ENCODE data around the gene TUBB4A.

TUBB4A gene

GRCh38 chr19:6494438-6495036, 7.6 kb downstream of the TUBB4A start:
- no peak for DNase-seq
- Histone ChIP-seq H3K4me3 (ENCODE audit: insufficient read depth, low read depth, low read length, poor library complexity, severe bottlenecking) (no peak overlapping the region), H3K27ac (ENCODE audit: insufficient read depth, low read length, poor library complexity, severe bottlenecking) (no peak overlapping the region), H3K4me1 (ENCODE audit: control insufficient read depth, insufficient read depth, low read length, poor library complexity, severe bottlenecking) (no peaks in the 10 kb centered on the region), H3K36me3 (ENCODE audit: control insufficient read depth, insufficient read depth, low read length) (no peaks in the 10 kb centered on the region), H3K27me3 (replicated peaks; ENCODE audit: control insufficient read depth, insufficient read depth, low read length, poor library complexity, severe bottlenecking) (no peaks in the 10 kb centered on the region), H3K9me3 (ENCODE audit: control insufficient read depth, low read length) (no peaks in the 10 kb centered on the region)

- Histone ChIP-seq H3K27ac (ENCODE audit: insufficient read depth, low read length, poor library complexity, severe bottlenecking) (no peak overlapping the region), H3K4me3 (ENCODE audit: insufficient read depth, low read depth, low read length, poor library complexity, severe bottlenecking) (no peak overlapping the region), H3K4me1 (ENCODE audit: control insufficient read depth, insufficient read depth, low read length, poor library complexity, severe bottlenecking) (no peaks in the 10 kb centered on the region), H3K27me3 (replicated peaks; ENCODE audit: control insufficient read depth, insufficient read depth, low read length, poor library complexity, severe bottlenecking) (no peaks in the 10 kb centered on the region), H3K36me3 (ENCODE audit: control insufficient read depth, insufficient read depth, low read length) (no peaks in the 10 kb centered on the region), H3K9me3 (ENCODE audit: control insufficient read depth, low read length) (no peaks in the 10 kb centered on the region)
- DNase-seq = no peak
These were observed 10.1 kb downstream of the TUBB4A start for GRCh38 chr19:6491802-6492592.

- no peaks in the 10 kb centered on the region for H3K36me3 ChIP-seq (ENCODE audit: control insufficient read depth, insufficient read depth, low read length)
- H3K4me1 ChIP-seq (ENCODE audit: control insufficient read depth, insufficient read depth, low read length, poor library complexity, severe bottlenecking) = no peaks in the 10 kb centered on the region
- no peak for DNase-seq
- H3K27ac ChIP-seq (ENCODE audit: insufficient read depth, low read length, poor library complexity, severe bottlenecking) = no peak overlapping the region
- H3K9me3 ChIP-seq (ENCODE audit: control insufficient read depth, low read length) = no peaks in the 10 kb centered on the region
- H3K4me3 ChIP-seq (ENCODE audit: insufficient read depth, low read depth, low read length, poor library complexity, severe bottlenecking) = peak overlapping the region; percentile 31
- H3K27me3 ChIP-seq (replicated peaks; ENCODE audit: control insufficient read depth, insufficient read depth, low read length, poor library complexity, severe bottlenecking) = no peaks in the 10 kb centered on the region
These were observed 12.0 kb downstream of the TUBB4A start for GRCh38 chr19:6490134-6490533.

DNA sequence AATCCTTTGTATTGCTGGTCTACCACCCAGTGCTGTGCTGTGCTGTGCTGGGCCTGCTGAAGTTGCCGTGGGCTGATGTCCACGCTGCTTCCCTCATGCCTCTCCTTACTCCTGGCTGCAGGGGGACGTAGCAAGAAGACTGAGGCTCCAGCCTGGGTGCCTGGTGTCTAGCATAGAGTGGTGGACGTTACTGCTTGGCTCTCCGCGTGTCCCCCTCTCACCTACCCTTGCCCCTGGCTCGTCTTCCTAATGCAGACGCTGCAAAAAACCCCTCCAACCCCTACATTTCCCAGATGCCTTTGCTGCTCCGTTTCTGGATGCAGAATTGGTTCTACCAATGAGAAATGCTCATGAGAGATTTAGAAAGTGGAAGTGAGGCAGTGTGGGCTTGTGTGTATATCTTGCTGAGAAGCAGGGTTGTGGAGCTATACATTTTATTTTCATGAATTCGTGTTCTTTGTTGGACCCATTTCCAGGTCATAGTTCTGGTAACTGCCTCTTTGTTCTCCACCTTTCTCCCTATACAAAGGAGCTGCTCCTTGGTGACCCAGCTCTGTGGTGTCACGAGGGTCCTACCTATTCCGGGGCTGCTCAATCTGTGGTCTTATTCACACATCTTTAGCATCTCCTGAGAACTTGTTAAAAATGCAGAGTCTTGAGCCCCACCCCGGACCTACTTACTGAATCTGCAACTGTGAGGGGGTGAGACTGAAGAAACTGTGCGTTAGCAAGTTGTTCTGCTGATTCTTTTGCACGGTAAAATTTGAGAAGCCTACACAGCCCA, 12.6 kb downstream of the TUBB4A start:
- Histone ChIP-seq H3K27ac (ENCODE audit: insufficient read depth, low read length, poor library complexity, severe bottlenecking) (no peak overlapping the region), H3K27me3 (replicated peaks; ENCODE audit: control insufficient read depth, insufficient read depth, low read length, poor library complexity, severe bottlenecking) (no peaks in the 10 kb centered on the region), H3K4me1 (ENCODE audit: control insufficient read depth, insufficient read depth, low read length, poor library complexity, severe bottlenecking) (no peaks in the 10 kb centered on the region), H3K9me3 (ENCODE audit: control insufficient read depth, low read length) (no peaks in the 10 kb centered on the region), H3K4me3 (ENCODE audit: insufficient read depth, low read depth, low read length, poor library complexity, severe bottlenecking) (peak overlapping the region; percentile 31), H3K36me3 (ENCODE audit: control insufficient read depth, insufficient read depth, low read length) (no peaks in the 10 kb centered on the region)
- DNase-seq = no peak

GRCh38 chr19:6484831-6485230, 17.3 kb downstream of the TUBB4A start:
- Histone ChIP-seq H3K27me3 (replicated peaks; ENCODE audit: control insufficient read depth, insufficient read depth, low read length, poor library complexity, severe bottlenecking) (no peaks in the 10 kb centered on the region), H3K4me1 (ENCODE audit: control insufficient read depth, insufficient read depth, low read length, poor library complexity, severe bottlenecking) (peaks cover 22% of the 10 kb centered on the region), H3K4me3 (ENCODE audit: insufficient read depth, low read depth, low read length, poor library complexity, severe bottlenecking) (no peak overlapping the region), H3K27ac (ENCODE audit: insufficient read depth, low read length, poor library complexity, severe bottlenecking) (no peak overlapping the region), H3K36me3 (ENCODE audit: control insufficient read depth, insufficient read depth, low read length) (no peaks in the 10 kb centered on the region), H3K9me3 (ENCODE audit: control insufficient read depth, low read length) (no peaks in the 10 kb centered on the region)
- no peak for DNase-seq

DNA sequence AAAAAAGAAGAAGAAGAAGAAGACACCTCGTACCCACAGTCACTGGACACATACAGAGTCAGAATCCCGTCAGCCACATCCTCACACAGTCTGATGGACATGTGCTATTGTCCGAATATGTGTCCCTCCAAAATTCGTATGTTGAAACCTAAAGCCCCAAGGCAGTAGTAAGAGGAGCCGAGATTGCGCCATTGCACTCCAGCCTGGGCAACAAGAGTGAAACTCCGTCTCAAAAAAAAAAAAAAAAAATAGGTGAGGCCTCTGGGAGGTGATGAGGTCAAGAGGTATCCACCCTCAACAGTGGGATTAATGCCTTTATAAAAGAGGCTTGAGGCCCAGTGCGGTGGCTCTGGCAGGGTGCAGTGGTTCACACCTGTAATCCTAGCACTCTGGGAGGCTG, 17.9 kb downstream of the TUBB4A start:
- Histone ChIP-seq H3K36me3 (ENCODE audit: control insufficient read depth, insufficient read depth, low read length) (peaks cover 4% of the 10 kb centered on the region), H3K4me1 (ENCODE audit: control insufficient read depth, insufficient read depth, low read length, poor library complexity, severe bottlenecking) (peaks cover 28% of the 10 kb centered on the region)

GRCh38 chr19:6483235-6483634, 18.9 kb downstream of the TUBB4A start:
- H3K9me3 ChIP-seq (ENCODE audit: control insufficient read depth, low read length) = no peaks in the 10 kb centered on the region
- H3K4me1 ChIP-seq (ENCODE audit: control insufficient read depth, insufficient read depth, low read length, poor library complexity, severe bottlenecking) = peaks cover 29% of the 10 kb centered on the region
- H3K27me3 ChIP-seq (replicated peaks; ENCODE audit: control insufficient read depth, insufficient read depth, low read length, poor library complexity, severe bottlenecking) = no peaks in the 10 kb centered on the region
- H3K36me3 ChIP-seq (ENCODE audit: control insufficient read depth, insufficient read depth, low read length) = peaks cover 13% of the 10 kb centered on the region
- no peak for DNase-seq
- no peak overlapping the region for H3K27ac ChIP-seq (ENCODE audit: insufficient read depth, low read length, poor library complexity, severe bottlenecking)
- H3K4me3 ChIP-seq (ENCODE audit: insufficient read depth, low read depth, low read length, poor library complexity, severe bottlenecking) = no peak overlapping the region

More for the DNA sequence above, 17.9 kb downstream of the TUBB4A start:
- no peak overlapping the region for H3K4me3 ChIP-seq (ENCODE audit: insufficient read depth, low read depth, low read length, poor library complexity, severe bottlenecking)
- DNase-seq = no peak
- no peaks in the 10 kb centered on the region for H3K27me3 ChIP-seq (replicated peaks; ENCODE audit: control insufficient read depth, insufficient read depth, low read length, poor library complexity, severe bottlenecking)
- H3K9me3 ChIP-seq (ENCODE audit: control insufficient read depth, low read length) = no peaks in the 10 kb centered on the region
- no peak overlapping the region for H3K27ac ChIP-seq (ENCODE audit: insufficient read depth, low read length, poor library complexity, severe bottlenecking)

DNA sequence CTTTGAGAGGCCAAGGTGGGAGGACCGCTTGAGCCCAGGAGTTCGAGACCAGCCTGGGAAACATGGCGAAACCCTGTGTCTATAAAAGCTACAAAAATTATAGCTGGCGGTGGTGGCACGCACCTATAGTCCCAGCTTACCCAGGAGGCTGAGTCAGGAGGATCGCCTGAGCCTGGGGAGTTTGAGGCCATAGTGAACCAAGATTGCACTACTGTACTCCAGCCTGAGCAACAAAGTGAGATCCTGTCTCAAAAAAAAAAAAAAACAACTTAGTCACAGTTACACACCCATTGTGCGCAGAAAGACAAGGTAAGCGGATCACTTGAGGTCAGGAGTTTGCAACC, 19.8 kb downstream of the TUBB4A start:
- H3K9me3 ChIP-seq (ENCODE audit: control insufficient read depth, low read length) = no peaks in the 10 kb centered on the region
- H3K27ac ChIP-seq (ENCODE audit: insufficient read depth, low read length, poor library complexity, severe bottlenecking) = peak overlapping the region; percentile 90
- no peak for DNase-seq
- H3K4me3 ChIP-seq (ENCODE audit: insufficient read depth, low read depth, low read length, poor library complexity, severe bottlenecking) = peak overlapping the region; percentile 76
- H3K4me1 ChIP-seq (ENCODE audit: control insufficient read depth, insufficient read depth, low read length, poor library complexity, severe bottlenecking) = peaks cover 29% of the 10 kb centered on the region
- H3K36me3 ChIP-seq (ENCODE audit: control insufficient read depth, insufficient read depth, low read length) = peaks cover 17% of the 10 kb centered on the region
- H3K27me3 ChIP-seq (replicated peaks; ENCODE audit: control insufficient read depth, insufficient read depth, low read length, poor library complexity, severe bottlenecking) = no peaks in the 10 kb centered on the region

DNA sequence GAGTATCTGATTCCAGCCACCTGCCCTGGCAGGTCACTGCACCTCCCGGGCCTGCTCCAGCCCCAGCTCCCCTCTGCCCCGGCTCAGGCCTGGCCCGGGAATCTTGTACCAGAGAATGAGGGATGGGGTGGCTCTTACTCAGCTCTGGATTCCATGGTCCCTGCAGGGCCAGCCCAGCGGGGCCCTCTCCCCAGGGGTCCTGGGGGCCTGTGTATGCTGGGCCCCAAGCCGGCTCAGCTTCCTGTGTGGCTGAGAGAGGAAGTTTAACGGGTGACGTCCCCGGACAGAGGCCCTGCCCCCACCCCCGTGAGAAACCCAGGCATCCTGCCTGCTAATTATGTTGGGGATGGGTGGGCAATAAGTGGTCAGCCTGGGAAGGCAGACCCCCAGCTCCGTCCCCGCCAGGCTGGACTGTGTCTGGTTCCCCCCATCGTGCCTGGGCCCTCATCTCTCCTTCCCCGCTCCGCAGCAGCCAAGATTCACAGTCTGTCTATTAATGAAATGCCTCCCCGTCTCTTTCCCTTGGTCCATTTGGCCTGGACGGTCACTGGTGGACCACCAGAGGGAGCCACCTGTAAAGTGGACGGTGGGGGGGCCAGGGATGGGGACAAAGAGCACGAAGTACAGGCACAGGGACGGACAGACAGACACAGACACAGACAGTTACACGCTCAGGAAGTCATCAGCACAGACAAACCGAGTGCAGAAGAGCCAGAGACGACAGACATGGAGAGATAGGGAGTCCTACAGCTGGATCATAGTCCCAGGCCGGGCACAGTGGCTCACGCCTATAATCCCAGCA, 20.4 kb downstream of the TUBB4A start, which contains the start of gene DENND1C:
Gene DENND1C, minus strand, starts transcription at position 247 of the 802 bp plus-strand sequence. Its CDS starts 92 bp downstream, at position 155.
- H3K9me3 ChIP-seq (ENCODE audit: control insufficient read depth, low read length) = no peaks in the 10 kb centered on the region
- DNase-seq = peak in 2 of 3 donors; percentile 28 to 42
- peak within 1 kb of the TSS; percentile 90 for H3K27ac ChIP-seq (ENCODE audit: insufficient read depth, low read length, poor library complexity, severe bottlenecking)
- peaks cover 29% of the 10 kb centered on the region for H3K4me1 ChIP-seq (ENCODE audit: control insufficient read depth, insufficient read depth, low read length, poor library complexity, severe bottlenecking)
- peak within 1 kb of the TSS; percentile 76 for H3K4me3 ChIP-seq (ENCODE audit: insufficient read depth, low read depth, low read length, poor library complexity, severe bottlenecking)
- H3K36me3 ChIP-seq (ENCODE audit: control insufficient read depth, insufficient read depth, low read length) = peaks cover 23% of the 10 kb centered on the region
- H3K27me3 ChIP-seq (replicated peaks; ENCODE audit: control insufficient read depth, insufficient read depth, low read length, poor library complexity, severe bottlenecking) = no peaks in the 10 kb centered on the region
